SK-N-SH (cell line): ENCODE measurements around the gene ABLIM1.

Source experiments
- CTCF ChIP-seq: fragments of 200-600 bp; sonication (generic); IDR thresholded peaks from 2 replicates; pipeline ENCODE4 v1.6.1; 2017; ENCODE audit warnings: antibody characterized with exemption, mild to moderate bottlenecking, moderate library complexity
- NFIC ChIP-seq: IDR thresholded peaks from 2 replicates; pipeline ENCODE4 v1.4.0; 2012; ENCODE audit warnings: borderline replicate concordance
- RAD21 ChIP-seq: IDR thresholded peaks from 2 replicates; pipeline ENCODE4 v1.6.1; 2012; ENCODE audit warnings: mild to moderate bottlenecking, low read length
- SMC3 ChIP-seq: IDR thresholded peaks from 2 replicates; pipeline ENCODE4 v1.6.1; 2012; ENCODE audit warnings: low read depth, low read length, improper control_type of control experiment
- YY1 ChIP-seq: IDR thresholded peaks from 2 replicates; pipeline ENCODE4 v1.4.0; 2012; ENCODE audit warnings: low read depth, mild to moderate bottlenecking
- TF ChIP-seq, protein P1 (sequence below): IDR thresholded peaks from 2 replicates; pipeline ENCODE4 v1.4.0; 2012; ENCODE audit warnings: low read depth

DNA sequence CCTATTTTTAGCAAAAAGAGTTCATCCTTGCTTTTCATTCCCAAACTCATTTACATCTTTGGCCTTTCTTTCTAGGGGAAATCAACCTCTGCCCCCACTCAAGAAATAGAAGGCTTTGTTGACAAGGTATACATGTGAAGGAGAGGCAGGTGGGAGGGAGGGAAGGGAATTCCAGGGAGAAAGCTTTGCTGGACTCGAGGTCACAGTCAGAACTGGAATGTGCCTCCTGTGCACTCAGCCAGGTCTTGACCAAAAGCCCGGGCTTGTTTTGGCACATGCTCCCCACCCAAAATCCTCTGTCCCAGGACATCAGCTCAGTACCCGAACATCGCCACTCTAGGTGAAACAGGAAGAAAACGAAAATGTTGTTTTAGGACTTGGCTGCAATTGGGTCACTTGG, 61.3 kb downstream of the ABLIM1 start:
- TF ChIP-seq RAD21 (no peak), SMC3 (no peak), CTCF (no peak), NFIC (no peak), YY1 (no peak)
- TF ChIP-seq, protein P1, sequence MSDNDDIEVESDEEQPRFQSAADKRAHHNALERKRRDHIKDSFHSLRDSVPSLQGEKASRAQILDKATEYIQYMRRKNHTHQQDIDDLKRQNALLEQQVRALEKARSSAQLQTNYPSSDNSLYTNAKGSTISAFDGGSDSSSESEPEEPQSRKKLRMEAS: no peak
